CD4-positive, alpha-beta T cell treated with Interleukin-6 for 4 hours (primary cell): ENCODE data around the gene BCL11B.
"Not testable (repeated sequence)": the region's sequence is repeated elsewhere in the genome, so short reads cannot be mapped to it uniquely, and the experiment has no call there.

ENCODE experiments used
- DNase-seq: peaks from one replicate; pipeline ENCODE4 v3.0.0-alpha.2; 2020; ENCODE audit warnings: mixed read lengths

BCL11B gene

GRCh38 chr14:99236386-99237138, 35.4 kb downstream of the BCL11B start:
- DNase-seq: peak; percentile 8

DNA sequence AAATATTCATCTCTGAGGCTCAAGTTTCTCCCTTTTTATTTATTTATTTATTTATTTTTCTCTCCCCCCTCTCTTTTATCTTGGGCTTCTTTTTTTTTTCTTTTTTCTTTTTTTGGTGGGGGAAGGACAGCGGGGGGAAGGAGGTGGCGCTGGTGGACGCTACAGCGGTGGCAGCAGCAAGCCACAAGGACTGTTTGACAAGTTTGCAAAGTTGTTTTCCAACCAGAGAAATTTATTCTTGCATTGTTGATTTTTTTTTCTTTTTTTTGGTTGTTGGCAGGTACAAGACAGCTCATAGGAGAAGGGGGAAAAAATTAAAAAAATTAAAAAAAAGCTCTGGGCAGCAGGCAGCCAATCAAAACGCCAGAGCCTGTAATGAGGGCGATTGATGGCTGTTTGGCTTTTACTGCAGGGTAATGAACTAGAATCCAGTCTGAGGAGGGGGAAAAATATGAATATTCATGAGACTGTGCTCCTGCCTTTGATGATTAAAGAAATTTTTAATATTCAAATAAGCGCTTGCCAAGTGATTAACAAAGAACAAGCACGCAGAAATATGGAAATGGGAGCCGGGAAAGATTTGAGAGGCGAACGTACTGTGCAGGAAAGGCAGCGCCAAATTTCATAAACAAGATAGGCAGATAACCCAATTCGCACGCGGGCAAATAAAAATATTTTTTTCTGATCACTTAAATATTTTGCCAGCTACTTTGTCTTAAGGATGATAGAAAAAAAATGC, 36.2 kb downstream of the BCL11B start:
- peak; percentile 21 for DNase-seq

- peak; percentile 90 for DNase-seq
Measured at GRCh38 chr14:99234961-99235571, 36.9 kb downstream of the BCL11B start.

DNA sequence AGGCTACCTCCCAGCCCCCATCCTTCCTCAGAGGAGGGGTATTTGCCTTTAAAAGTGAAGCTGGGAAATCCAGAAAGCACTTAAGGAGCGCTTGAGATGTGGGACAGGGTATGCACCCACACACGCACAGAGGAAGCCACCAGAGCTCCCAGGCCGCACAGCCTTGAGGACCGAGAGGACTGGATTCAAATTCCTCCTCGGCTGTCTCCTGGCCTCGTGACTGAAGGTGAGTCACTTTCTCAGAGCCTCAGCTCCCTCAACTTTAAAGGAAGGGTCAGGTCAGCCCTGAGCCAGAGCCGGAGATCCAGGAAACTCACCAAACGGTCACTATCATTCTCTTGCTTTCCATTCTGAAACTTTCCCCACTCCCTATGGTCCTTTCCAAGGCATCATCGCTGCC, 37.6 kb downstream of the BCL11B start:
- peak; percentile 41 for DNase-seq

DNA sequence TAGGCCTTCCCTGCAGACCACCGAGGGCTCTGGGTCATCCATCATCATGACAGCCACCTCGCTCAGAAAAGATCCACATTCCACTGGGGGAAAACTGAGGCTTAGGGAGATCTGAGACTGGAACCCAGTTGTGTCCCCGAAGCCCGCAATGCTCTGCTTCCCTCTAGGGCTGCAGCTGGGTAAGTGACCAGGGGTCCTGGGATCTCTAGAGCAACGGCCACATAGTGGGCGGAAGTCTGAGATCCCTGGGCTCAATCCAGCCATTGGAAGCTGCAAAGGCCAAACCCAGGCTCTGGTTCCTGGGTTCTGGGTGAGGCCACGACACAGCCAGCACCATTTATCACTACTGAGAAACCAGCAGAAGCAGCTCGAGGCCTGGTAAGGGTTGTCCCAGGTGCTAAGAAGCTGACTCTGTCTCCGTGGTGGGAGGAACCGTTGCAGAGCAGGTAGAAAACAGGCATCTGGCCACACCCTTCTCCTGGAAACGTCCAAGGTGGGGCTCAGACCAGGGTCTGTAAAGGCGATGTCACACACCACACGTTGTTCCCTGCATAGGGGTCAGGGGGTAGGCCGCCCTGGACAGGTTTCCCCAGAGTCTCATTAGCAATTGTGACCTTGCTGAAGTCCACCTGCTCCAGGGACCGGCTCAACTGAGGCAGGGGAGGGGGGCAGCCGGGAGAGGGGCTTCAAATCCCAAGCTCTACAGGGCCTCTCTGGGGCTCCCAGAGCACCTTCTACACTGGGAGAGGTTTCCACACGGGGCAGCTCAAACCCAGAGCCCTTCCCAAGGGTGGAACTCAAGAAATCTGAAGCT, 38.6 kb downstream of the BCL11B start:
- peak; percentile 17 for DNase-seq

GRCh38 chr14:99232714-99233214, 39.2 kb downstream of the BCL11B start:
- peak; percentile 50 for DNase-seq

DNA sequence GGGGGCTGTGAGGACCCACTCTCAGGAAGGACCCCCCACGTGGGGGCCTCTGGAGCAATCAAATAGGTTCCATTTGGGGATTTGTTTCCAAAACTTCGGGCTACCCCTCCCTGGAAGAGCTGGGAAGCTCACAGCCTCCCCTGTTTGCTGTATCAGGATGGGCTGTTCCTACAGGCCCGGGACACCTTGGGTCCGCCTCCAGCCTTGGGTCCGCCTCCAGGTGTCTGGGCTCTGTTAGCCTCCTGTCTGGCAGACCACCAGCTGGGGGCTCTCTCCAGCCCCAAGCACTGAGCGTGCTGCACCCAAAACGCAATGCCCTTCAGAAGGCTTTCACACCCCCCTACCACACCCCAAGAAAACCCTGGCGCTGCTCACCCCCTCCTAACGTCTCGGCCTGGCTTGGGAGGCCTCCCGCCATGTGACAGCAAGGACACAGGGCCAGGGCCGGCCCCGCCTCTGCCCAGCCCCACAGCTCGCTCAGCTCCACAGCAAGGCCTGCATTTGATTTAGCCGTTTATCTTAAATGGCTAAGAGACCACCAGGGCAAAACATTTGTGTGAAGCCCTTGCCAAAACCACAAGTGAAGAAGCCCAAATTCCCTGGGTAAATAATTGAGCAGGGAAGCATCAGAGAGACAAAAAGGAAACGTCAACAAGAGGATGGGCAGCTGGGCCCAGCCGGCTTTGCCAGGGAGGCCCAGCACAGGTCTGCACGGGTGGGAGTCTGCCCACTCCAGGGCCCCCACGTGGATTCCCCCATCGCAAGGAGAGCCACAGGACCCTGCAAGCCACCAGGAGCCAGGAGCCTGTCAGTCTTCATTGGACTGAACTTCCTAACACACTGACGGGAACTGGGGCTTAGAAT, 39.9 kb downstream of the BCL11B start:
- peak; percentile 53 for DNase-seq

DNA sequence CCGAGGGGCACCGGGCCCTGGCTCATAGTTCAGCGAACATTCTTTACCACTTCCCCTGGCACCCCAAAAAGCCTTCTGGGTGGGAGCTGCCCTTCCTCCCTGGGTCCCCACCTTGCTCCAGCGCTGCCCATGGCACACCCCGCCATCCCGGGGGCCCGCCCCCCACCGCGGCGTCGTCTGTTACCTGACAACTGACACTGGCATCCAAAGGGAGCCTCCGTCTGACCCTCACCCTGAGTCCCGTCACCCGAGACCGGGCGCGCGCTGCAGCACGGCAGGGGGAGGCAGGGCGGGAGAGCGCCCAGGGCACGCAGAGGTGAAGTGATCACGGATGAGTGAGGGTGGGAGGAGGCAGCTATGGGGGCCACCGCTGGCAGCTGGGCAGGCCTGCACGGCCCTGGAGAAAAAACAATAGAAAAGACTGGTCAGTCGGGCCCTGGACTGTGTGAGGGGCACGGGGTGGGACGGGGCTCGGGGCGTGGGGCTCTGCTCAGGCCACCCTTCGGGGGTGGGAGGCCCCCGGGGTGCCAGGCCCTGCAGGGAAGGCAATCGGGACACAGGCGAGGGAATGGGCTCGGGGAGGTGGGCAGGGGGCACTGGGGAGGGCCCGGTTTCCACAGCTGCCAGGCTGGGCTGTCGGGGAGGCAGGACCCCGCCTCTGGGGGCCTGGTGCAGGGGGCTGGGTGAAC, 40.7 kb downstream of the BCL11B start:
- peak; percentile 42 for DNase-seq

GRCh38 chr14:99230208-99231151, 41.5 kb downstream of the BCL11B start:
- peak; percentile 88 for DNase-seq

- peak; percentile 64 for DNase-seq
Measured at GRCh38 chr14:99229654-99230207, 42.3 kb downstream of the BCL11B start.

- DNase-seq: not testable (repeated sequence)
Measured at GRCh38 chr14:99228760-99229159, 43.2 kb downstream of the BCL11B start.

GRCh38 chr14:99226687-99227086, 45.3 kb downstream of the BCL11B start:
- no peak for DNase-seq

GRCh38 chr14:99225436-99226203, 46.4 kb downstream of the BCL11B start:
- DNase-seq: peak; percentile 57

GRCh38 chr14:99224948-99225347, 47.0 kb downstream of the BCL11B start:
- peak; percentile 29 for DNase-seq

DNA sequence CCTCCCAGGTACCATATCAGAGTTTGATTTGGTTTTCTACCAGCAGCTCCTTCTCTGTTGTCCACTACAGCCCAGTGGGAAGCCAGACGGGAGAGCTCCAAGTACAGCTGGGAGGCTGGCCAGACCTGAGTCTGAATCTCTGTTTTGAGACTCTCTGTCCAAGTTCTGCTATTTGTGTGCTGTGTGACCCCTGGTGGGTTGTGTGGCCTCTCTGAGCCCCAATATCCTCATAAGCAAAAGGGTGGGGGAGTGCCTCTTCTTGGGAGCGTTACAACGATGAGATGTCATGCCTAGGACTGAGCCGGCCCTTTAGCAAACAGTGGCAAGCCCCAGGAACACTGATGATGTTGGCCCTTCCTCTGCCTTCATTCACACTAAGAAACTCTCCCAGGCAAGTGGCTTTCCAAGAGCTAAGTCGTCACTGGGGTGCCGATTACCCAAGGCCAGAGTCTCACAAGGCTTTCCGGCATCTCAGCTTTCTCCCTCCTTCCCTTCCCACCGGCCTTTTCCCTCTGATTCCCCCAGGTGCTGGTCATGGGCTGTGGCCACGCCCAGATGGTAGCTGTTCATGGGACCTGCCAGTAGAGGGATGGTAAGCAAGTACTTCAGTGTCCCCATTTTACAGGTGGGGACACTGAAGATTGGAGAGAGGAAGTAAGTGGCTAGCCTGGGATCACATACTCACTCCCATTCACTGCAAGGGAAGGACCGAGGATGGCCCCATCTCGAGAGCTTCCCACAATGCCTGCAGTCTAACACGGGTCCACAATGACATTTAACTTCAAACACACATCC, 47.7 kb downstream of the BCL11B start:
- DNase-seq: peak; percentile 36

GRCh38 chr14:99221445-99221844, 50.6 kb downstream of the BCL11B start:
- DNase-seq: no peak

DNA sequence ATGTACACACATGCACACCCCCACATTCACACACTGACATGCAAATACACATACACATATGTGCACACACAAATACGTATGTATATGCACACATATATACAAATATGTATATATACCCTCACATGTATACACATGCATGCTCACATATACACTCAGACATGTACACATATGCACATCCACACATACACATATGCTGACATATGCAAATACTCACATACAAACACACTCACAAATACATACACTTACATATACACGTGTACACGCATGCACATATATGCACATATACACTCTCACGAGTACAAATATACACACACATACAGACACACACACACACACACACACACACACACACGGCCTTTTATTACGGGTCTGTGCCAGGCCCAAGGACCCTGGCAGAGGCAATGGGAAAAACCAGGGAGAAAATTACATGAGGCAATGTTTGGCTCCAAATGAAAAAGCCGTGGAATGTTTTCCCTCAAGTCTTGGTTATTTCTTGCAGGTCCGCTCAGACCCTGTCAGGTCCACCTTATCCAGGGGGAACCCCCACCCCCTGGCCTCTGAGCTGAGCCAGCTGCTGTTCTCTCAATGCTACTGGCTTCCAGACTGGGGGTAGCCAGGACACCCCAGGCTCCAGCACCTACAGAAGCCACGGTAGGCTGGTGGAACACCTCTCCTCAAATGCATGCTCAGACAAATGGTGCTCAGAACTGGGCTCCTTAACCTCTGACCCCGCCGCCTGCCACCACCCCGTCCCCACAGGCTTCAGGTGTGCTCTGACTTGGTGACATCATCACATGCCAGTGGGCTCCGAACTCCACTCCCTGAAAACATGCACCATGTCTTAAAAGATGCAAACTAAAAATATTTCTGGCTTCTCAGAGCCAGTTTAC, 54.7 kb downstream of the BCL11B start:
- DNase-seq: peak; percentile 27
